ENCODE results near the gene BEAN1.

Gene BEAN1

DNA sequence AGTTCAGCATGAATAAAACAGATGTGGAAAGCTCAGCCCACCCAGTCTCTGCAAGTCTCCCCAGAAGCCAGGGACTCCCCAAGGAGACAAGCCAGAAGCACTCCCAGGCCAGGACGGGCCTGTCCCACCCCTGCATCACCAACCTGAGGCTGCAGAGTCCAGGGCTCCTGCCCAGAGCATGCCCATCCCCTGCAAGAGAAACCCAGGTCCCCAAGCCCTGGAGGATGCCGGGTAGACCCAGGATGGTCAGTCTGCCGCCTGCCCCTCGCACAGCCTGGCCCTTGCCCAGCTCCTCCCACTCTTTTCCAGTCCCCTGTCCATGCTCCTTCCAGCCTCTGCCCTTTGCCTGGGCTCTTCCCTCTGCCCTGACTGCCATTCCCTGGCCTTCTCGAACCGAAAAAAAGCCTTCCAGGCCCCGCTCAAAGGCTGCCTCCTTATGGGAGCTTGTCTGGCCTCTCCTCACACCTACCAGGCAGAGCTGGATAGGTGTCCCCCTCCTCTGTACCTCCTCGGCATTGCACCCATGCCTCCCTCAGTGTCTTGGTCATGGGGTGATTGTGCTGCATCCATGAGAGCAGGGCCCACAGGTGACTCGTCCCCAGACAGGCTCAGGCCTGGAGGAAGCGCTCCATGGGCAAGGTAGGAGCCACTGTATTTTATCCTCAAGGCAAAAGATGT lies 44.8 kb downstream of the BEAN1 start:
- no peak for DNase-seq

- no peak for DNase-seq
Observed at GRCh38 chr16:66473051-66473571, 46.0 kb downstream of the BEAN1 start.

GRCh38 chr16:66473654-66474519 lies 46.8 kb downstream of the BEAN1 start:
- DNase-seq: no peak

GRCh38 chr16:66474750-66475199 lies 47.7 kb downstream of the BEAN1 start:
- DNase-seq: no peak

DNA sequence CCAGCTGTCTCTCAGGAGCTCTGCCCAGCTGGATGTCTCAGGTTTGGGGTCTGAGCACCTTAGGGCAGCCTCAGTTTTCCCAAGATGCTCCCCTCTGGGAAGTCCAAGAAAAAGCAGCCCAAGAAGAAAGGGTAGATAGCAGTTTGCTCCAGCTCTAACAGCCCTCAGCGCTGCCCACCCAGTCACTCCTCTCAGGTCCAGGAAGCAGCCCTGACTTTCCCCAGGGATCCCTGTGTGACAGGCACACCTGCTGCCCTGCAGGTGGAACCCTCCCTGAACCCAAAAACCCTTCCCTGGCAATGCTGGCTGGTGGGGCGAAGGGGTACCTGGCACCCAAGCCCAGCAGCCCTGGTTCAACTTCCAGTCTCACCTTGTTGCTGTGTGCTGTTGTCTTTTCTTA lies 48.1 kb downstream of the BEAN1 start:
- DNase-seq: no peak

DNA sequence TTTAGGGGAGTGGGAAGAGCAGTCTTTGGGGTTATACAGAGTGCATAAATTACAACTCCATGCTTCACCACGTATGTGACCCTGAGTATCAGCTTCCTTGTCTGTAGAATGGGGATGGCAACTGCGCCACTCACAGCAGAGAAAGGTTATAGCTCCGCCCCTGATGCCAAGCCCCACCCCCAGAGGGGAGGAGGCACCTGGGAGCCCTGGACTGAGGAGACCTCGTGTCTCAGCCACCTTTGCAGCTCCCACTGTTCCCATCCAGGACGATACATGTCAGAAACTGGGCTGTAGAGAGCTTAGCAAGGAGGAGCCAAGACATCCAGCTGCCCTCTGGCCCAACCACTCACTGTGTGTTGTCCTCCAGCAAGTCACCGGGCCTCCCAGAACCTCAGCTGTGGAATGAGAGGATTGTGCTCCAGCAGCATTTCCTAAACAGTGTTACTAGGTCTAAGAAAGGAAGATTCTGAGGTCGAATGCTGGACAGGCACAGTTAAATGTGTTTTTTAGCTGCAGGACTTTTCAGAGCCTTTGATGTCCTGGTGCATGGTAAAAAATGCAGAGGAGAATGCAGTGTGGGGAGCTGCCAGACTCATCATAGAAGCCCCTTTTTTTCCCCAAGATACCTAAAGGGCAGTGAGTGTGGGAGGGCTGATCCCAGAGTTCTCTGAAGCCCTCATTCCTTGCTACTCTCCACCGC lies 49.4 kb downstream of the BEAN1 start:
- no peak for DNase-seq

GRCh38 chr16:66477028-66477515 lies 50.0 kb downstream of the BEAN1 start:
- DNase-seq: no peak

DNA sequence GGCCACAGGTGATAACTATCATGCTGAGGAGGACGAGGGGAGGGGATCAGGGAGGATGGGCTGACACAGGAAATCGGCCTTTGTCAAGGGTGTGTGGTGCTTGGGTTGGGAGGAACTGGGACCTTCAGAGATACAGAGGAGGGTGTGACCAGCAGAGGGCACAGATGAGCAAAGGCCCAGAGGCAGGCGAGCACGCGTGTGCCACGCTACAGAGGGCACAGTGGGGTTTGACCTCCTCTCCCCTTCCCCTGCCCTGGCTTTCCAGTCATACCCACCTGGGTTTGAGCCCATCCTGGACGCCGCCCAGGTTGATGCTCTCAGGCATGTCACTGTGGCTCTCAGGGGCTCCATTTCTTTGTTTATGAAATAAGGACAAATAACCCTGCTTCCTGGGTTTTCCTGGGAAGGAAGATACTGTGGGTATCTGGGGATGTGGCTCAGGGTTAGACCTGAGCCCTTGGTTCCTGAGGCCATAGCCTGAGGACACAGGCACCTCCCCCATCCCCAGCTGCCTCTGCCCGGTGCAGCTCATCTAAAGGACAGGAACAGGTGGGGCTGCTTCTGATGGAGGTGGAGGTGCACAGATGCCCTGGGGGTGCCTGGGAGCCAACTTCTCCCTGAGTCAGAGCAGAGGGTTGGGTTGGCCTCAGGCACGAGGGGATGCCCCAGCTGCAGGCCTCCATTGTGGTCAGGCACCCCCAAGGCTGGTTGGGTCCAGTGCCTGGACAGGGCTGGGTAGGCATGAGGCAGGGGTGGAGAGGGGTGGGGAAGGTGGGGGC lies 51.8 kb downstream of the BEAN1 start:
- DNase-seq: no peak

DNA sequence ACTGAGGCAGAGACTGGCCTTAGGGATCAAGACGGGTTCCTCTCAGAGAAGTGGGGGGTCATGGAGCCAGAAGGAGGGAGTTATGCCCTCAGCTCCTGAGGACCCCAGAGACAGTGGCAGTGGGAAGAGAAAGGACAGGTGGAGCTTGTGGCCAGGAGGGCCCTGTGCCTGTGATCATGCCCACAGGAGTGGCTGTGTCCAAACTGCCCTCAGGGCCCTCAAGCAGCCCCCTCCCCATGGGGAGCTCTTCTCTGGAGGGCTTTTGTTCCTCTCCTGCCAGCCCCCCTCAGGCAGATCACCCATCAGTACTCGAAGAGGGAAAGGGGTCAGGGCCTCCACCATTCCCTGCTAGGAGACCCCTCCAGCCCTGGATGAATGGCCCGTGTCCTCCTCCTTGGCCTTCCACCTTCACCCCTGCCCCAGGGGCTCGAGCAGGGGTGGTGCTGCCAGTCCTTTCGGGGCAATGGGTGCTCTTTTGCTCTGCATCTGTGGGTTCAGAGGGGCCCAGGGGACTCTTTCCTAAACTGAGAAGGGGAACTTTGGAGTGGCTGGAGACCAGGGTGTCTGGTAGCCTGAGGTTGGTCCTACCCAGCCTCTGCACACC lies 52.7 kb downstream of the BEAN1 start:
- no peak for DNase-seq

GRCh38 chr16:66480265-66481080 lies 53.4 kb downstream of the BEAN1 start:
- no peak for DNase-seq

- no peak for DNase-seq
Observed at GRCh38 chr16:66481081-66481942, 54.2 kb downstream of the BEAN1 start.

- DNase-seq: no peak
Observed at GRCh38 chr16:66481943-66482390, 54.9 kb downstream of the BEAN1 start.

DNA sequence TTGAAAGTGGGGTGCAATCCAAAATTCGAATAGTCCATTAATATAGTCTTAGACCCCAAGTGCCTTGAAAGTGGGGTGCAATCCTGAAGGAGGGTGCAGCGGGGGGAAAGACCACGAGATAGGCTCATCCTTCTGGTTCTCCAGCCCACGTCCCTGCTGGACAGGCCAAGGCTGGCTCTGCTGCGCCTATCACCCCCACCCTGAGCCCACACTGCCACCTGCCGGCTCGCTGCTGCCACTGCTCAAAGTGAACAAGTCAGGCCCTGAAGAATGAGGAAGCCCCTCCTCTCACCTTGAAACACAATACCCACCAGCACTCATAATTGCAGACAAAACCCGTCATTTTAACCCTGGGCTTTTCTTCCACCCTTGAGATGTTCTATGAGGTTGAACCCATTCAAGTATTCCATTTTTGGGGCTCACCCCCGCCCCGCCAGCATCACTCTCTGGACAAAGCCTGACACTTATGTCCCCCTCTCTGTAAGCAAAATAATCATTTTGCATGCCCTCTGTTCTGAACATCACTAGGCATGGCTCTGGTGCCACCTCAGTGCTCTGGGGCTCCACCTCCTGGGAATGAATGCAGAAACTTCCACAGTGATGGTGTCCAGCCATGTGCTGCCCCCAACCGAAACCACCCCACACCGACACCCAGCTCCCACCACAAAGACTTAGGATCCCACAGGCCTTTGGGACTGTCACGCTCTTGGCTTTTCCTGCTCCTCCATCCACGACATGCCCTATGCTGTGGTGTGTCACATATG lies 56.8 kb downstream of the BEAN1 start:
- peak; percentile 22 for DNase-seq

GRCh38 chr16:66484453-66485213 lies 57.5 kb downstream of the BEAN1 start:
- no peak for DNase-seq

- no peak for DNase-seq
Observed at GRCh38 chr16:66485376-66485775, 58.3 kb downstream of the BEAN1 start.

- no peak for DNase-seq
Observed at GRCh38 chr16:66486199-66486772, 59.2 kb downstream of the BEAN1 start.

DNA sequence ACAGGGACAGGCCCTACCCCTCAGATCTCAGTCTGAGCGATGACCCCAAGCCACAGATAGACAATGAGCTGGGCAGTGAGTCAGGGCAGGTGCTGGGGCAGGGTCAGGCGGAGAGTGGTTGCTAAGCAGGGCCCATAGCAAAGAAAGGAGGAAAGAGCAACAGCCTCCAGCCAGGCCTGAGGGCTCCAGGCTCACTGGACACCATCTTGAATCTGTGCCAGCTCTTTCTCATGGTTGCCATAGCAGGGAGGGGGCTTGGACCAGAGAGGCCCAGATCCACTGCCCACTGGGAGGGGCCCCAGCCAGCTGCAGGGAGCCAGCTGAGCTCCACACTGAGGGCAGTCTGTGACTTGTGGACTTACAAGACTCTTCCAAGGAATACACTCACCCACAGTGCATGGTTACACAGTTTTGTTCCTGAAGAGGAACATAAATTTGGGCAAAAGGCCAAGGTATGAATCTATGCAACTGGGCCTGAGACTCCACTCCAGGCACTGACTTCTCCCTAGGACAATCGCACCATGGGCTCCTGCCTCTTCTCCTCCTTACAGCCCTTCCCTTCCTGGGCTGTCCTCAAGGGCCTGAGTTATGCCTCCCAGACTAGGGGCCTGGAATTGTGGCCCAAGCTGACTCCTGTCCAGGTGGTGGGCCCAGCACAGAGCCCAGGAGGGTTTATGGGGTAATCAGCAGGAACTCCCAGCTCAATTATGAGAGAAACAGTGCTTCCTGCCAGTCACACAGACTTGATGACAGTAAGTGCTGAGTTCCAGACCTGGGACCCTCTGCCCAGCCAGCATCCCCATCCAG lies 59.9 kb downstream of the BEAN1 start:
- DNase-seq: no peak

All from GDM1 (cell line).